Neural progenitor cell (in vitro differentiated cells): ENCODE measurements around the gene ZNF823. TPM values are rescaled to one million over a fixed set of nuclear protein-coding genes. Genes with fewer than 3 reads are reported as not detected.
"Not testable (repeated sequence)": the region's sequence is repeated elsewhere in the genome, so short reads cannot be mapped to it uniquely, and the experiment has no call there.

Experiments
- DNase-seq: peaks from one replicate; pipeline ENCODE4 v3.0.0-alpha.2; 2016; ENCODE audit warnings: low spot score
- H2AFZ ChIP-seq: fragments of 200-600 bp; sonication (generic); replicated peaks from 2 replicates; pipeline ENCODE4 v1.6.1; 2016; ENCODE audit warnings: antibody characterized with exemption
- H3F3A ChIP-seq: fragments of 200-600 bp; sonication (generic); 2 replicates; pipeline ENCODE4 v1.6.1; 2016; ENCODE audit warnings: antibody characterized with exemption, low read depth
- H3K27ac ChIP-seq: fragments of 200-600 bp; sonication (generic); 2 replicates; pipeline ENCODE4 v1.5.1; 2016; ENCODE audit warnings: mild to moderate bottlenecking
- H3K27me3 ChIP-seq: fragments of 200-600 bp; sonication (generic); 2 replicates; pipeline ENCODE4 v1.6.1; 2016; ENCODE audit warnings: mild to moderate bottlenecking, moderate library complexity
- H3K36me3 ChIP-seq: fragments of 200-600 bp; sonication (generic); 2 replicates; pipeline ENCODE4 v1.5.1; 2016
- H3K4me1 ChIP-seq: fragments of 200-600 bp; sonication (generic); 2 replicates; pipeline ENCODE4 v1.6.1; 2016; ENCODE audit warnings: mixed run types
- H3K4me2 ChIP-seq: fragments of 200-600 bp; sonication (generic); 2 replicates; pipeline ENCODE4 v1.6.1; 2016
- H3K4me3 ChIP-seq: fragments of 200-600 bp; sonication (generic); 2 replicates; pipeline ENCODE4 v1.5.1; 2016
- H3K79me2 ChIP-seq: fragments of 200-600 bp; sonication (generic); 2 replicates; pipeline ENCODE4 v1.6.1; 2016; ENCODE audit warnings: low read depth
- H3K9ac ChIP-seq: fragments of 200-600 bp; sonication (generic); 2 replicates; pipeline ENCODE4 v1.6.1; 2016
- H3K9me3 ChIP-seq: fragments of 200-600 bp; sonication (generic); 2 replicates; pipeline ENCODE4 v1.5.1; 2016; ENCODE audit warnings: low read depth
- H4K20me1 ChIP-seq: fragments of 200-600 bp; sonication (generic); 2 replicates; pipeline ENCODE4 v1.6.1; 2016; ENCODE audit warnings: low read depth
- H3K27ac Mint-ChIP-seq: 3 replicates; pipeline ENCODE4 v1.8.0; 2021; ENCODE audit warnings: mixed read lengths
- H3K27me3 Mint-ChIP-seq: 2 replicates; pipeline ENCODE4 v1.8.0; 2022; ENCODE audit warnings: low read depth, mild to moderate bottlenecking, inconsistent platforms, moderate library complexity, mixed read lengths; ENCODE audit not compliant: insufficient read depth
- H3K36me3 Mint-ChIP-seq: 3 replicates; pipeline ENCODE4 v1.8.0; 2021; ENCODE audit warnings: mixed read lengths
- H3K4me1 Mint-ChIP-seq: 3 replicates; pipeline ENCODE4 v1.8.0; 2021; ENCODE audit warnings: mixed read lengths
- H3K4me3 Mint-ChIP-seq: 3 replicates; pipeline ENCODE4 v1.8.0; 2021; ENCODE audit warnings: mild to moderate bottlenecking, moderate library complexity, mixed read lengths
- H3K9me3 Mint-ChIP-seq: 3 replicates; pipeline ENCODE4 v1.8.0; 2020; ENCODE audit warnings: mixed read lengths
- CTCF ChIP-seq: fragments of 200-600 bp; sonication (generic); IDR thresholded peaks from 2 replicates; pipeline ENCODE4 v1.5.1; 2017; ENCODE audit warnings: antibody characterized with exemption, mild to moderate bottlenecking
- EZH2 ChIP-seq: fragments of 200-600 bp; sonication (generic); IDR thresholded peaks from 2 replicates; pipeline ENCODE4 v1.6.1; 2017; ENCODE audit warnings: antibody characterized with exemption, mild to moderate bottlenecking, moderate library complexity
- EZH2phosphoT487 ChIP-seq: fragments of 200-600 bp; sonication (generic); IDR thresholded peaks from 2 replicates; pipeline ENCODE4 v1.6.1; 2017; ENCODE audit warnings: antibody characterized with exemption
- total RNA-seq: library from RNA; depleted of rRNA; stranded (reverse); fragments of >200 nt; gene quantifications from 2 replicates; pipeline ENCODE4 v1.2.3, GENCODE V29; 2015; ENCODE audit warnings: low replicate concordance

Gene ZNF823
- total RNA-seq, 1 donor from 2014 or later, result 12.3 TPM

- H3K27ac ChIP-seq, result no peak overlapping the region
- Mint-ChIP-seq H3K27me3 (peaks cover 3% of the 10 kb centered on the region), H3K27ac (no peak overlapping the region), H3K36me3 (peaks cover 49% of the 10 kb centered on the region), H3K4me1 (no peaks in the 10 kb centered on the region), H3K4me3 (no peak overlapping the region), H3K9me3 (peaks cover 74% of the 10 kb centered on the region)
- no peak overlapping the region for H3K9ac ChIP-seq
- no peak overlapping the region for H3K4me3 ChIP-seq
- no peaks in the 10 kb centered on the region for H4K20me1 ChIP-seq
- H3K4me2 ChIP-seq, result no peak overlapping the region
- peaks cover 26% of the 10 kb centered on the region for H3K36me3 ChIP-seq
- peaks cover 4% of the 10 kb centered on the region for H3F3A ChIP-seq
- DNase-seq, result no peak
- no peaks in the 10 kb centered on the region for H3K79me2 ChIP-seq
- no peaks in the 10 kb centered on the region for H3K4me1 ChIP-seq
- H3K9me3 ChIP-seq, result peaks cover 33% of the 10 kb centered on the region
- no peak overlapping the region for H2AFZ ChIP-seq
- peaks cover 8% of the 10 kb centered on the region for H3K27me3 ChIP-seq
- no peak for TF ChIP-seq EZH2phosphoT487
- no peak for TF ChIP-seq EZH2
- no peak for TF ChIP-seq CTCF
Observed at GRCh38 chr19:11783767-11784166, 45.0 kb upstream of the ZNF823 start.

- peaks cover 26% of the 10 kb centered on the region for H3K36me3 ChIP-seq
- no peak overlapping the region for H3K27ac ChIP-seq
- no peak for TF ChIP-seq EZH2
- TF ChIP-seq EZH2phosphoT487, result no peak
- no peak for TF ChIP-seq CTCF
- Mint-ChIP-seq H3K27ac (no peak overlapping the region), H3K4me1 (no peaks in the 10 kb centered on the region), H3K4me3 (no peak overlapping the region), H3K27me3 (peaks cover 3% of the 10 kb centered on the region), H3K9me3 (peaks cover 78% of the 10 kb centered on the region), H3K36me3 (peaks cover 61% of the 10 kb centered on the region)
- no peaks in the 10 kb centered on the region for H3K79me2 ChIP-seq
- H2AFZ ChIP-seq, result no peak overlapping the region
- H3K27me3 ChIP-seq, result peaks cover under 1% of the 10 kb centered on the region
- H3K4me2 ChIP-seq, result no peak overlapping the region
- H3K4me3 ChIP-seq, result no peak overlapping the region
- DNase-seq, result no peak
- no peaks in the 10 kb centered on the region for H4K20me1 ChIP-seq
- H3K9me3 ChIP-seq, result peaks cover 31% of the 10 kb centered on the region
- H3K9ac ChIP-seq, result no peak overlapping the region
- peaks cover 4% of the 10 kb centered on the region for H3F3A ChIP-seq
- no peaks in the 10 kb centered on the region for H3K4me1 ChIP-seq
Observed at GRCh38 chr19:11781295-11782057, 42.7 kb upstream of the ZNF823 start.

- Histone ChIP-seq H3K4me3 (no peak overlapping the region), H3F3A (peaks cover 4% of the 10 kb centered on the region), H2AFZ (no peak overlapping the region), H3K36me3 (peaks cover 26% of the 10 kb centered on the region), H3K27ac (no peak overlapping the region), H3K9ac (no peak overlapping the region), H3K27me3 (no peaks in the 10 kb centered on the region), H3K4me2 (no peak overlapping the region), H3K4me1 (no peaks in the 10 kb centered on the region), H4K20me1 (no peaks in the 10 kb centered on the region), H3K9me3 (peaks cover 31% of the 10 kb centered on the region), H3K79me2 (no peaks in the 10 kb centered on the region)
- Mint-ChIP-seq H3K4me1 (no peaks in the 10 kb centered on the region), H3K27me3 (no peaks in the 10 kb centered on the region), H3K4me3 (no peak overlapping the region), H3K9me3 (peaks cover 82% of the 10 kb centered on the region), H3K36me3 (peaks cover 64% of the 10 kb centered on the region), H3K27ac (no peak overlapping the region)
- TF ChIP-seq CTCF (no peak), EZH2 (no peak), EZH2phosphoT487 (no peak)
- DNase-seq, result no peak
Observed at GRCh38 chr19:11780431-11781020, 41.8 kb upstream of the ZNF823 start.

GRCh38 chr19:11776669-11777068 lies 37.9 kb upstream of the ZNF823 start:
- H3F3A ChIP-seq, H3K4me3 Mint-ChIP-seq, H3K27me3 ChIP-seq, H3K4me2 ChIP-seq, H3K27ac ChIP-seq, H3K27me3 Mint-ChIP-seq, H3K79me2 ChIP-seq, H3K27ac Mint-ChIP-seq, H3K4me1 ChIP-seq, DNase-seq, H2AFZ ChIP-seq, H3K9ac ChIP-seq, H3K4me3 ChIP-seq, H4K20me1 ChIP-seq, H3K4me1 Mint-ChIP-seq: not testable (repeated sequence)
- Mint-ChIP-seq H3K36me3 (peaks cover 50% of the 10 kb centered on the region), H3K9me3 (peaks cover 83% of the 10 kb centered on the region)
- Histone ChIP-seq H3K36me3 (peaks cover 13% of the 10 kb centered on the region), H3K9me3 (peaks cover 11% of the 10 kb centered on the region)
